OCI-LY1 (cell line): ENCODE results near the gene CARD11.
A peak's percentile ranks its signal among the peaks of the same experiment; 100 is the strongest.

ENCODE experiments used
- H2AFZ ChIP-seq: fragments of 200-600 bp; sonication (generic), shearing (Covaris generic); 2 replicates; pipeline ENCODE4 v1.6.0; 2014; ENCODE audit warnings: antibody characterized with exemption, mild to moderate bottlenecking, low read length
- H3F3A ChIP-seq: fragments of 200-600 bp; sonication (generic), shearing (Covaris generic); 2 replicates; pipeline ENCODE4 v1.6.0; 2014; ENCODE audit warnings: mild to moderate bottlenecking, antibody characterized with exemption, low read length, moderate library complexity; ENCODE audit not compliant: insufficient read depth
- H3K27ac ChIP-seq: fragments of 200-600 bp; sonication (generic); 2 replicates; pipeline ENCODE4 v1.5.1; 2014; ENCODE audit warnings: low read length, mixed run types, mild to moderate bottlenecking, low read depth; ENCODE audit not compliant: poor library complexity, severe bottlenecking
- H3K27me3 ChIP-seq: fragments of 200-600 bp; sonication (generic); 2 replicates; pipeline ENCODE4 v1.6.0; 2014; ENCODE audit warnings: antibody characterized with exemption, mild to moderate bottlenecking, low read length, moderate library complexity; ENCODE audit not compliant: insufficient read depth
- H3K36me3 ChIP-seq: fragments of 200-600 bp; sonication (generic); 2 replicates; pipeline ENCODE4 v1.6.1; 2014; ENCODE audit warnings: mild to moderate bottlenecking, antibody characterized with exemption, low read length, moderate library complexity, mixed read lengths; ENCODE audit not compliant: insufficient read depth
- H3K4me1 ChIP-seq: fragments of 200-600 bp; sonication (generic); 2 replicates; pipeline ENCODE4 v1.5.1; 2014; ENCODE audit warnings: mild to moderate bottlenecking, low read length, moderate library complexity; ENCODE audit not compliant: insufficient read depth, severe bottlenecking
- H3K4me2 ChIP-seq: fragments of 200-600 bp; sonication (generic), shearing (Covaris generic); 2 replicates; pipeline ENCODE4 v1.6.1; 2014; ENCODE audit warnings: low read length
- H3K4me3 ChIP-seq: fragments of 200-600 bp; sonication (generic); 2 replicates; pipeline ENCODE4 v1.5.1; 2014; ENCODE audit warnings: low read length, low read depth, mild to moderate bottlenecking, mixed read lengths; ENCODE audit not compliant: poor library complexity, severe bottlenecking
- H3K79me2 ChIP-seq: fragments of 200-600 bp; shearing (Covaris generic); 2 replicates; pipeline ENCODE4 v1.6.1; 2016; ENCODE audit warnings: mixed run types, low read length, mixed read lengths; ENCODE audit not compliant: insufficient read depth
- H3K9ac ChIP-seq: fragments of 200-600 bp; sonication (generic), shearing (Covaris generic); 2 replicates; pipeline ENCODE4 v1.6.1; 2014; ENCODE audit warnings: mild to moderate bottlenecking, low read length, mixed read lengths
- H3K9me2 ChIP-seq: fragments of 200-600 bp; sonication (generic), shearing (Covaris generic); 2 replicates; pipeline ENCODE4 v1.6.1; 2014; ENCODE audit warnings: low read depth, mild to moderate bottlenecking, low read length, mixed read lengths
- H3K9me3 ChIP-seq: fragments of 200-600 bp; shearing (Covaris generic); 2 replicates; pipeline ENCODE4 v1.6.1; 2014; ENCODE audit warnings: low read length, mixed read lengths
- H4K20me1 ChIP-seq: fragments of 200-600 bp; sonication (generic), shearing (Covaris generic); 2 replicates; pipeline ENCODE4 v1.6.0; 2016; ENCODE audit warnings: mild to moderate bottlenecking, low read length; ENCODE audit not compliant: insufficient read depth
- CTCF ChIP-seq: fragments of 200-600 bp; sonication (generic), shearing (Covaris generic); IDR thresholded peaks from 2 replicates; pipeline ENCODE4 v1.5.1; 2017; ENCODE audit warnings: mild to moderate bottlenecking, antibody characterized with exemption, low read length, moderate library complexity, mixed read lengths
- EZH2 ChIP-seq: fragments of 200-600 bp; sonication (generic), shearing (Covaris generic); IDR thresholded peaks from 2 replicates; pipeline ENCODE4 v1.8.0; 2017; ENCODE audit warnings: borderline replicate concordance, mixed run types, mild to moderate bottlenecking, antibody characterized with exemption, low read length, moderate library complexity, mixed read lengths

The CARD11 gene

GRCh38 chr7:2980401-2981102 is 63.1 kb downstream of the CARD11 start:
- Histone ChIP-seq H3K36me3 (peaks cover 18% of the 10 kb centered on the region), H2AFZ (no peak overlapping the region), H3K4me2 (peak overlapping the region; percentile 93), H3K27ac (peak overlapping the region; percentile 89), H3K27me3 (no peaks in the 10 kb centered on the region), H3K79me2 (no peaks in the 10 kb centered on the region), H3K4me1 (peaks cover 57% of the 10 kb centered on the region), H3F3A (no peaks in the 10 kb centered on the region), H4K20me1 (no peaks in the 10 kb centered on the region), H3K9me3 (no peaks in the 10 kb centered on the region), H3K9ac (peak overlapping the region; percentile 67), H3K4me3 (peak overlapping the region; percentile 64), H3K9me2 (no peaks in the 10 kb centered on the region)
- no peak for TF ChIP-seq CTCF
- no peak for TF ChIP-seq EZH2

- Histone ChIP-seq H3K27ac (peak overlapping the region; percentile 89), H3K27me3 (no peaks in the 10 kb centered on the region), H3K4me2 (peak overlapping the region; percentile 93), H3K4me3 (peak overlapping the region; percentile 64), H3K9me2 (no peaks in the 10 kb centered on the region), H3F3A (no peaks in the 10 kb centered on the region), H3K9ac (peak overlapping the region; percentile 67), H3K36me3 (peaks cover 18% of the 10 kb centered on the region), H3K4me1 (peaks cover 56% of the 10 kb centered on the region), H2AFZ (no peak overlapping the region), H4K20me1 (no peaks in the 10 kb centered on the region), H3K79me2 (no peaks in the 10 kb centered on the region), H3K9me3 (no peaks in the 10 kb centered on the region)
- TF ChIP-seq CTCF (no peak), EZH2 (no peak)
Measured at GRCh38 chr7:2979951-2980350, 63.7 kb downstream of the CARD11 start.

DNA sequence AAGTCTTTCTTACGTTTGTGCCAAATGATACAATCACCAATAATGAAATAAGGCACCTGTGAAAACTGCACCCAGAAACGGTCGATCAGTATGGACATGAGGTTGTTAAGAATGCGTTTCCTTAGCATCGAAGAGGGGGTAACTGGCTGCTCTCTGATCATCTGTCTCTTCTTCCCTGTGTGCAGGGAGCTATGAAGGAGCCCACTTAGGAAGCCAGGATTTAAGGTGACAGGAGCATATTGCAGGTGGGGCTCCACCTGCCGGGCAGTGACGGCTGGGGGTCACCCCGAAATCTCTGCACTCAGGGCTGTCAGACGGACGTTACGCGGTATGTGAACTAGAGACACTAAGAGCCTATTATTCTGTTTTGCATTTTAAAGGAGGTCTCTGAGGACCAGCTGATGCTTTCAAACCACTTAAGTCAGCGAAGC is 64.5 kb downstream of the CARD11 start:
- H3K9ac ChIP-seq: peak overlapping the region; percentile 67
- peaks cover 18% of the 10 kb centered on the region for H3K36me3 ChIP-seq
- H3K79me2 ChIP-seq: no peaks in the 10 kb centered on the region
- H4K20me1 ChIP-seq: no peaks in the 10 kb centered on the region
- H2AFZ ChIP-seq: no peak overlapping the region
- H3K4me1 ChIP-seq: peaks cover 56% of the 10 kb centered on the region
- no peaks in the 10 kb centered on the region for H3K9me3 ChIP-seq
- peak overlapping the region; percentile 93 for H3K4me2 ChIP-seq
- peak overlapping the region; percentile 64 for H3K4me3 ChIP-seq
- peak overlapping the region; percentile 89 for H3K27ac ChIP-seq
- H3K9me2 ChIP-seq: no peaks in the 10 kb centered on the region
- H3K27me3 ChIP-seq: no peaks in the 10 kb centered on the region
- H3F3A ChIP-seq: no peaks in the 10 kb centered on the region
- TF ChIP-seq CTCF (peak; percentile 25; the same call in 1 of the 2 replicates), EZH2 (no peak)
